Right atrium auricular region (tissue), 2 donors: Measurements from ENCODE around the gene TSPAN3. TPM values are rescaled to one million over a fixed set of nuclear protein-coding genes. Genes with fewer than 3 reads are reported as not detected.

Experiments
- DNase-seq: peaks from one replicate; pipeline ENCODE4 v3.0.0-alpha.2; 2019; ENCODE audit warnings: low spot score
- H3K27ac ChIP-seq, 2 donors: fragments of 200-600 bp; sonication (generic); 1 replicate in 1 of 2; 2 replicates in 1 of 2; pipeline ENCODE4 v1.5.1; 2016 to 2019
- H3K27me3 ChIP-seq, 2 donors: fragments of 200-600 bp; sonication (generic); one replicate each; pipeline versions ENCODE4 v1.5.1 to v1.6.0; 2017 to 2019
- H3K36me3 ChIP-seq: fragments of 200-600 bp; sonication (generic); one replicate; pipeline ENCODE4 v1.5.1; 2016
- H3K4me1 ChIP-seq, 2 donors: fragments of 200-600 bp; sonication (generic); one replicate each; pipeline versions ENCODE4 v1.5.1 to v1.6.0; 2017 to 2019
- H3K4me3 ChIP-seq, 2 donors: fragments of 200-600 bp; sonication (generic); 1 replicate in 1 of 2; 2 replicates in 1 of 2; pipeline ENCODE4 v1.5.1; 2017 to 2019; ENCODE audit warnings: mild to moderate bottlenecking in 1 of 2, moderate library complexity in 1 of 2
- H3K9me3 ChIP-seq, 2 donors: fragments of 200-600 bp; sonication (generic); one replicate each; pipeline ENCODE4 v1.5.1; 2019
- total RNA-seq, 2 donors: library from RNA; depleted of rRNA; stranded (reverse); fragments of >200 nt; gene quantifications; one replicate each; pipeline ENCODE4 v1.1.0, GENCODE V29; 2016
- TF ChIP-seq, protein P1 (sequence below), 2 donors: fragments of 200-600 bp; sonication (generic); IDR thresholded peaks; one replicate each; pipeline ENCODE4 v1.5.1; 2019; ENCODE audit warnings: antibody characterized with exemption in 2 of 2

Gene TSPAN3
- total RNA-seq, 2 donors from 2014 or later, result 191 to 361 TPM

DNA sequence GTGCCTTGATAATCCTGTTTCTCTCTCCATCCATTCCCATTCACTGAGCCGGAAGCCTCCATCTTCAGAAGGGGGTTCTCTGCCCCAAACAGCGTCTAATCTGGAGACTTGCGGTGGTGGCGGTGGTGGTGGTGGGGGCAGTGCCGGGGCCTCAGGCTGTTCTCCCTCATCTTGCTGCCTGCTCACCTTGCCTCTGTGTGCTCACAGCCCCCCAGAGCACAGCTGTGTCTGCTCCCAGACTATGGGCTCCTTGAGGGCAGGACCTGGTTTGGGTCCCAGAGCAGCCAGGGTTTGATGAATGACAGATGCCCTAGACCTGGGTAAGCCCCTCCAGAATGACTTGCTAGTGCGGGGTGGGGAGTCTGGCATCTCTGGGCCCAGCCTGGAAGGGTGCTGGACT, 76.4 kb downstream of the TSPAN3 start:
- H3K27ac ChIP-seq, result peak overlapping the region; percentile 29 to 56
- no peaks in the 10 kb centered on the region for H3K36me3 ChIP-seq
- no peaks in the 10 kb centered on the region for H3K9me3 ChIP-seq
- no peak overlapping the region for H3K4me3 ChIP-seq
- no peak for DNase-seq
- TF ChIP-seq, protein P1, sequence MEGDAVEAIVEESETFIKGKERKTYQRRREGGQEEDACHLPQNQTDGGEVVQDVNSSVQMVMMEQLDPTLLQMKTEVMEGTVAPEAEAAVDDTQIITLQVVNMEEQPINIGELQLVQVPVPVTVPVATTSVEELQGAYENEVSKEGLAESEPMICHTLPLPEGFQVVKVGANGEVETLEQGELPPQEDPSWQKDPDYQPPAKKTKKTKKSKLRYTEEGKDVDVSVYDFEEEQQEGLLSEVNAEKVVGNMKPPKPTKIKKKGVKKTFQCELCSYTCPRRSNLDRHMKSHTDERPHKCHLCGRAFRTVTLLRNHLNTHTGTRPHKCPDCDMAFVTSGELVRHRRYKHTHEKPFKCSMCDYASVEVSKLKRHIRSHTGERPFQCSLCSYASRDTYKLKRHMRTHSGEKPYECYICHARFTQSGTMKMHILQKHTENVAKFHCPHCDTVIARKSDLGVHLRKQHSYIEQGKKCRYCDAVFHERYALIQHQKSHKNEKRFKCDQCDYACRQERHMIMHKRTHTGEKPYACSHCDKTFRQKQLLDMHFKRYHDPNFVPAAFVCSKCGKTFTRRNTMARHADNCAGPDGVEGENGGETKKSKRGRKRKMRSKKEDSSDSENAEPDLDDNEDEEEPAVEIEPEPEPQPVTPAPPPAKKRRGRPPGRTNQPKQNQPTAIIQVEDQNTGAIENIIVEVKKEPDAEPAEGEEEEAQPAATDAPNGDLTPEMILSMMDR (IDR thresholded peaks at IDR 0.05), result no peak
- no peaks in the 10 kb centered on the region for H3K27me3 ChIP-seq
- peaks cover 0 to 20% of the 10 kb centered on the region in 2 donors for H3K4me1 ChIP-seq

- H3K4me1 ChIP-seq, result peaks cover 0 to 24% of the 10 kb centered on the region in 2 donors
- H3K36me3 ChIP-seq, result no peaks in the 10 kb centered on the region
- H3K27ac ChIP-seq, result no peak overlapping the region
- H3K4me3 ChIP-seq, result no peak overlapping the region
- DNase-seq, result no peak
- H3K9me3 ChIP-seq, result no peaks in the 10 kb centered on the region
- no peaks in the 10 kb centered on the region for H3K27me3 ChIP-seq
- TF ChIP-seq, protein P1 (IDR thresholded peaks at IDR 0.05), result no peak
Measured at GRCh38 chr15:76994001-76994400, 76.9 kb downstream of the TSPAN3 start.

GRCh38 chr15:76993114-76993725, 77.7 kb downstream of the TSPAN3 start:
- Histone ChIP-seq H3K36me3 (no peaks in the 10 kb centered on the region), H3K27me3 (no peaks in the 10 kb centered on the region), H3K27ac (no peak overlapping the region), H3K9me3 (no peaks in the 10 kb centered on the region), H3K4me3 (no peak overlapping the region), H3K4me1 (peaks cover 0 to 31% of the 10 kb centered on the region in 2 donors)
- no peak for DNase-seq
- TF ChIP-seq, protein P1 (IDR thresholded peaks at IDR 0.05), result no peak

DNA sequence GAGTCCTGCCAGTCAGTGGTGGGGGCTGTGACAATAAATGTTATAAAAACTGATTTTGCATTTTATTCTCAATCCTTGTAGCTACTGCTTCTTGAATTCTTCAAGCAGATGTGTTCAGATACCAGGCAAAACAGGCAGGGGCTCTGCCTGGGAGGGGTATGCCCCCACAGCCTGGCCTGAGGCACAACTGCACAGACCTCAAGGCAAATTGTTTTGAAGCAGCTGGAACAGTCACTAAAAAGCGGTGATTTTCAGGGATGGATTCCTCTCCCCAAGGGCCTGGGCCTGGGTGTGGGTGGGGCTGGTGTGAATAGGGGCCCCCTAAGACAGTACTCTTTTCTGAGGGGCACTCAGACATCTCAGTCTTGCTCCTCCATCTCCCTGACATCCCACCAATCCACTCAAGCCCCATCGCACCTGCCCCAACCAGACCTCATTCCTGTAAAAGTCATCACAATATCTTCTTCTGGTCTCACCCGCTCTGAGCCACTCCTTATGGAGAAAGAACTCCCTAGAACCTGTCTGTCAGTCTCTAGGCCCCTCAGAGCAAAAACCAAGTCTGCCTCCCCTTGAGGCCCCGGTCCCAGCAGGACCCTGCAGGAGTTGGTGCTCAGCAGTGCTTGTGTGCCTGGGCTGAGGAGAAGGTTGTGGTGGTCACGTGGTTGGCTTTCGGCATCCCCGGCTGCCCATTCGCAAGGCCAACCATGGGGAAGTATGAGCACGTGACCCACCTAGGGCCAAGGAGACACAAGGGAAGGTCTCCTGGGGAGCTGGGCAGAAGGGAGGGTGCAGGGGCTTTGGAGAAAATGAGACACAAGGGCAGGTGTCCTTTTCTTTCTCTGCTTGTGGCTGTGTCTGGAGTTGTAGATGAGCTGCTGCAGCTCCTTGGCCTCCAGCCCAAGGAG, 78.9 kb downstream of the TSPAN3 start:
- Histone ChIP-seq H3K27ac (no peak overlapping the region), H3K9me3 (no peaks in the 10 kb centered on the region), H3K4me3 (no peak overlapping the region), H3K4me1 (peaks cover 0 to 35% of the 10 kb centered on the region in 2 donors), H3K27me3 (no peaks in the 10 kb centered on the region), H3K36me3 (no peaks in the 10 kb centered on the region)
- no peak for DNase-seq
- TF ChIP-seq, protein P1 (IDR thresholded peaks at IDR 0.05), result no peak

Other genes starting within 250 kb of the TSPAN3 start
- 10 to 100 TPM; 20.5 to 52.3 TPM for gene SCAPER, start 165.8 kb downstream of the TSPAN3 start, total RNA-seq
- gene RCN2, start 139.4 kb downstream of the TSPAN3 start, total RNA-seq, result 10 to 100 TPM; 20.9 to 39.9 TPM
- 1 to 10 TPM; 1.9 to 2.3 TPM for gene PSTPIP1, start 76.0 kb downstream of the TSPAN3 start, total RNA-seq